Iris pigment epithelial cell (primary cell): ENCODE results near the gene FBXO22.
"Not testable (repeated sequence)": the region's sequence is repeated elsewhere in the genome, so short reads cannot be mapped to it uniquely, and the experiment has no call there.

Source experiments
- DNase-seq: peaks from one replicate; pipeline ENCODE4 v3.0.0-alpha.2; 2011; ENCODE audit warnings: low read depth

The FBXO22 gene

GRCh38 chr15:75920079-75920478, 16.4 kb downstream of the FBXO22 start:
- DNase-seq, result peak; percentile 82

GRCh38 chr15:75921732-75922703, 18.3 kb downstream of the FBXO22 start:
- peak; percentile 90 for DNase-seq

GRCh38 chr15:75923756-75924155, 20.1 kb downstream of the FBXO22 start:
- DNase-seq, result no peak

- no peak for DNase-seq
Measured at GRCh38 chr15:75924576-75924975, 20.9 kb downstream of the FBXO22 start.

- DNase-seq, result no peak
Measured at GRCh38 chr15:75925440-75925839, 21.8 kb downstream of the FBXO22 start.

GRCh38 chr15:75926931-75927330, 23.3 kb downstream of the FBXO22 start:
- DNase-seq, result no peak

- no peak for DNase-seq
Measured at GRCh38 chr15:75927601-75928000, 23.9 kb downstream of the FBXO22 start.

GRCh38 chr15:75928680-75929608, 25.3 kb downstream of the FBXO22 start:
- DNase-seq, result peak; percentile 28

GRCh38 chr15:75929799-75930565, 26.3 kb downstream of the FBXO22 start:
- DNase-seq, result no peak

- DNase-seq, result peak; percentile 20
Measured at GRCh38 chr15:75930866-75931265, 27.2 kb downstream of the FBXO22 start.

- no peak for DNase-seq
Measured at GRCh38 chr15:75942464-75942863, 38.8 kb downstream of the FBXO22 start.

GRCh38 chr15:75943246-75943645, 39.6 kb downstream of the FBXO22 start:
- no peak for DNase-seq

GRCh38 chr15:75943713-75944215, 40.1 kb downstream of the FBXO22 start:
- DNase-seq, result no peak

- DNase-seq, result peak; percentile 89
Measured at GRCh38 chr15:75945953-75946352, 42.3 kb downstream of the FBXO22 start.

- peak; percentile 74 for DNase-seq
Measured at GRCh38 chr15:75947092-75947491, 43.4 kb downstream of the FBXO22 start.

- DNase-seq, result no peak
Measured at GRCh38 chr15:75948761-75949296, 45.2 kb downstream of the FBXO22 start.

- DNase-seq, result no peak
Measured at GRCh38 chr15:75952525-75952924, 48.8 kb downstream of the FBXO22 start.

- DNase-seq, result no peak
Measured at GRCh38 chr15:75955720-75956119, 52.0 kb downstream of the FBXO22 start.

- DNase-seq, result no peak
Measured at GRCh38 chr15:75961331-75961730, 57.7 kb downstream of the FBXO22 start.

- DNase-seq, result peak; percentile 95
Measured at GRCh38 chr15:75966073-75966472, 62.4 kb downstream of the FBXO22 start.

- not testable (repeated sequence) for DNase-seq
Measured at GRCh38 chr15:75976766-75977165, 73.1 kb downstream of the FBXO22 start.
